ENCODE results near the gene CFAP20.

The CFAP20 gene

GRCh38 chr16:58123896-58124600 is 5.1 kb downstream of the CFAP20 start:
- DNase-seq = no peak

DNA sequence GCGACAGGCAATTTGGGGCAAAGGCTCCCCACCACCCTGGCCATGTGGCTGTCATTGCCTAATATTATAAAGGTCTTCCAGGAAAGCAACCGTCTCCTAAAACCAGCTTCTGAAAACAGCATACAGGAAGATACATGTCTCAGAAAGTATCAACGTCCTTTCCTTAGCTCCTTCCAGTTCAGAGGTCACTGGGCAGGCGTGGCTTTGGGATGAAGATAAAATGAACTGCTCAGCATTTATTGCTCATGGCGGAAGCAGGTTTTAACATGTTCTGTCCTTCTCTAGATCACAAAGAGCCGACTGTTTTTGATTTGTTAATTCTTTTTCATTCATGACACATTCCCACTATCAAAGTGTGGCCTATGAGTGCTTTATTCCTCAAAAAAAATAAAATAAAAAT is 8.0 kb downstream of the CFAP20 start:
- no peak for DNase-seq

DNA sequence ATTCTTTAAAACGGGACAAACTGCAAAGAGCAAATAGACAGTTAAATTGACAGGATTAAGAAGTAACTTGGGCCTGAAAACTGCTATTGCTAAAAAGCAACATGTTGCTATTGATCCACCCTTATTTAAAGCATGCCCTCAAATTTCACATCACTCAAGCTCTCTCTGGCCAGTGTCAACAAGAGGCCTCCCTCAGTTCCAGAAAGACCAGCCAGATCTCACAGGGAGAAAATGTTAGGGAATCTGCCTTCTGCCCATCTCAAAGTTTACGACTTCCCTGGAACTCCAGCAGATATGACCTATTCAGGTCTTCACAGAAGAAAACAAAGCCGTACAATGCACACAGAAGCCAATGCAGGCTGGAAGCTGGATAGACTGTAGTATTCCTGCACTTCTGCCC is 8.9 kb downstream of the CFAP20 start:
- DNase-seq = no peak

DNA sequence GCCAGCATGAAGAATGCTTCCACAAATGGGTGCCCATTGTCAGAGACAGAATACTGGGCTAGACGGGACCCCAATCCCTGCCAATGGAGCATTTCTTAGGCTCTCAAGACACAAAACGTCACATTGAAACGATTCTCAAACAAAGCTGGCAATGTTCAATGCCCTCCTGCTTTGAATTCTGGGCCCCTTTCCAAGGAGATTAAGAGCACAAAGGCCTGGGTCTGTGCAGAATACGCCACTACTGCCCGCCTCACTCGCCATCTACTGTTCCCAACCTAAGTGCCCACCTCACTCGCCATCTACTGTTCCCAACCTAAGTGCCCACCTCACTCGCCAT is 9.7 kb downstream of the CFAP20 start:
- DNase-seq = peak in 1 of 14 donors; percentile 11

GRCh38 chr16:58118801-58119508 is 10.2 kb downstream of the CFAP20 start:
- DNase-seq = no peak

DNA sequence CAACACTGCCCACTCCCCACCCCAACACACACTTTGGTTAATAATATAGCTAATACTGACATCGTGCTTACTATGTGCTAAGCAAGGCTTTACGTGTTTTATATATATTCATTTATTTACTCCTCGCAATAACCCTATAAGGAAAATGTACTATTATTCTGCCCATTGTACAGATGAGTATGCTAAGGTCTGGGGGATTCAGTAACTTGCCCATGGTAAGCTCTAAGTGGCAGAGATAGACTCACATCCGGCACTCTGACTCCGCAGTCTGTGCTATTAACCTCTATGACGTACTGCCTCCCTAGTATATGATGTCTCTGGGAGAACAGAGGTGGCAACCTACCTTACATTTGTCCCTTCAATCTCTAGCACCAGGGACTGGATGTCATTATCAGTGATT is 12.7 kb downstream of the CFAP20 start:
- DNase-seq = no peak

GRCh38 chr16:58116081-58116480 is 13.1 kb downstream of the CFAP20 start:
- DNase-seq = no peak

- DNase-seq = no peak
These were observed 14.1 kb downstream of the CFAP20 start for GRCh38 chr16:58114827-58115825.

GRCh38 chr16:58111302-58111627 is 17.9 kb downstream of the CFAP20 start:
- DNase-seq = no peak

DNA sequence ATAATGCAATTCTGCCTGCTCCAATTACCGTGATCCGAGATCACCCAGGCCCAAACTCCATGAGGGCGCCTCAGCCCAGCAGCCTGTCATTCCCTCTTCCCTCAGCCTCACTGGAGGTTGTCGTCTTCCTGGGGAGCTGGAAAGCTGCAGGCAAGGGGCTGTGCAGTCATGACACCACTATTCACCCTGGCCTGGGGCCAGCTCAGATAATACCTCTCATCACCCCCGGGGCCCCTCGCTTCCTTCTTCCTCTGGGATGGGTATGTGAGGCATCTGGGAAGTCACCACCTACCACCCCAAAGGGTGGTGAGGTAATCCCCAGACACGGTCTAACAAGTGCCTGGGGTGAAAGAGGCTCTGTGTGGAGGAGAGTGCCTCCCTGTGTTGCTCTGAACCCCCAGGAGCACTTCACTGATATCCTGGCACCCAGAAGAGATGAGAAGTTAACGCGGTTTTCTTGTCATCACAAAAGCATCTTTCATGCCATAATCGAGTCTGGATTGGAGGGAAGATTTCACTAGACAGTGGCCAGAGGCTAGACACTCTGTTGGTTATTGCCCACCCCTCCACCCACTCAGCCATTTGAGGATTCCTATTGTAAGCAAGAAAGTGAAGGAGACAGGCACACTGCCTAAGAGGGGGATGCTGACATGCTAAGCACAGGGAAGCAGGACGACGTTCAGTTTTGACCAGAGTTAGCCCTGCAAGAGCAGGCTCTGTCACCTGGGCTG is 18.4 kb downstream of the CFAP20 start:
- DNase-seq = no peak

DNA sequence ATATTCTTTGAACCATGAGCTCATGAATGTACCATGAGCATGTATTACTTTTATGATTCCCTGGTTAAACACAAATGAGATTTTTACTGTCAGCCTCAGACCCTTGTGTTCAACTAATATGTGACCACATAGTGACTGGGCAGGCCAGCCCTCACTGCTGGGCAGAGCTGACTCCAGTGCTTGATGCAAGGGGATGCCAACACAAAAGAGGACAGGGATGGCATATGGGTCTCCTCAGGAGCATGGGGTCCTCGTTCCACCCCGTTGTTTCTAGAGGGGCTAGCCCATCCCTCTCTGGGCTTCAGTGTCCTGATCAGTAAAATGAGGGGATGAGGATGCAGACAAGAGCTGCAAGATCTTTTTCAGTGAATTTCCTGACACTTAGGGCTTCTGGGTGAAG is 19.3 kb downstream of the CFAP20 start:
- DNase-seq = no peak

DNA sequence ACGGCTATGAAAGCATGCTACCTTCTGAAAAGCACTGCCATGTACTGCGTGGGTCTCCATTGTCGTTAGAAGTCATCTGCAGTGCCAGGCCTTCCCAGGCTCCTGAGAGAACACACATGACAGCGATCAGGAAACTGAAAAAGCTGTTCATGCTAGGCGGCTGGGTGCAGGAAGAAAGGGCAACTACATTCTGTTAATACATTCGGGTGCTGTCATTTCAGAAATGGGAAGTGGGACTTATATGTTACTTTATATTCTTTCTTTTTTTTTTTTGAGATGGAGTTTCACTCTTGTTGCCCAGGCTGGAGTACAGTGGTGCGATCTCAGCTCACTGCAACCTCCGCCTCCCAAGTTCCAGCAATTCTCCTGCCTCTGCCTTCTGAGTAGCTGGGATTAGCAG is 19.9 kb downstream of the CFAP20 start:
- DNase-seq = no peak

GRCh38 chr16:58107709-58108108 is 21.5 kb downstream of the CFAP20 start:
- no peak for DNase-seq

DNA sequence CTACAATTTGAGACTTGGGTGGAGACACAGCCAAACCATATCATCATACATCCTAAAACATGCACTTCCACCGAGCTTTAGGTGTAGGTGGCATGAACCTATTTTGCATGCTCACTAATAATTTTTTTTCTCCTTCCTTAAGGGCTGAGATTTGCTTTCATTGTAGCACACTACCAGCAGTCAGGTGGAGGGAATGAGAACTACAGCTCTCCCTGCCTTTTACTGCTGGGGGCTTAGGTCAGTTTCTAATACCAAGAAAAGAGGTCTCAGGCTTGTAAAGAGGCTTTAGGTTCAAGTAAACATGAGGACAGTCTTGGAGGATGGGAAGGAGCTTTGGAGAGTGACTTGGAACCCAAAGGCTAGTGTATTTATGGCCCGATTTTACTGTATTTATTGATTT is 22.0 kb downstream of the CFAP20 start:
- DNase-seq = no peak

GRCh38 chr16:58105631-58106030 is 23.6 kb downstream of the CFAP20 start:
- no peak for DNase-seq

DNA sequence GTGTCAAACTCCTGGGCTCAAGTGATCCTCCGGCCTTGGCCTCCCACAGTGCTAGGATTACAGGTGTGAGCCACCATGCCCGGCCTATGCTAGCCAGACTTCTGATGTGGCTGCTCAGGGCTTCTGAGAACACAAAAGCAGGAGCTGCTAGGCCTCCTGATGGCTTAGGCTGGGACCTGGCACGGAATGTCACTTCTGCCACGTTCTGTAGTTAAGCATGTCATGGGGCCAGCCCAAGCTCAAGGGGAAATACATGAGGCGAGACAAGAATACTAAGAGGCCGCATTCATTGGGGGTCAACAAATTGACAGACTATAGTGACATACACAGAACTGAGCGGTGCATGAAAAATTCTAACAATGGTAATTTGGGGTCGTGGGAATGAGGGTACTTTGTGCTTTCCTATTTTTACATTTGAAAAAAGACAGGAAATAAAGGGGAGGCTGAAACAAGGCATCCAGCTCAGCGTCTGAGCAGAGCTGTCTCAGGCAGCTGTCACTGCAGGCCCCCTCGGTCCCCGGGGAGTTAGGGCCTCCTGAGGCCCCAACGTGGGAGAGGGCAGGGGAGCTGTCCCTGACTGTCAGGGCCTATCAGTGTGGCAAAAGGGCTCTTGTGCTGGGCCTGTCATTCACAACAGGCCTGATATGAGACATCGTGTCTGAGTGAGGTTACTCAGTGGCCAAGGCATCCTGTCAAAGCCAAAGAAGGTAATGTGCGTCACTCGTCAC is 26.4 kb downstream of the CFAP20 start:
- DNase-seq = no peak

GRCh38 chr16:58099956-58100300 is 29.3 kb downstream of the CFAP20 start:
- DNase-seq = no peak

- DNase-seq = no peak
These were observed 29.9 kb downstream of the CFAP20 start for GRCh38 chr16:58099097-58099955.

DNA sequence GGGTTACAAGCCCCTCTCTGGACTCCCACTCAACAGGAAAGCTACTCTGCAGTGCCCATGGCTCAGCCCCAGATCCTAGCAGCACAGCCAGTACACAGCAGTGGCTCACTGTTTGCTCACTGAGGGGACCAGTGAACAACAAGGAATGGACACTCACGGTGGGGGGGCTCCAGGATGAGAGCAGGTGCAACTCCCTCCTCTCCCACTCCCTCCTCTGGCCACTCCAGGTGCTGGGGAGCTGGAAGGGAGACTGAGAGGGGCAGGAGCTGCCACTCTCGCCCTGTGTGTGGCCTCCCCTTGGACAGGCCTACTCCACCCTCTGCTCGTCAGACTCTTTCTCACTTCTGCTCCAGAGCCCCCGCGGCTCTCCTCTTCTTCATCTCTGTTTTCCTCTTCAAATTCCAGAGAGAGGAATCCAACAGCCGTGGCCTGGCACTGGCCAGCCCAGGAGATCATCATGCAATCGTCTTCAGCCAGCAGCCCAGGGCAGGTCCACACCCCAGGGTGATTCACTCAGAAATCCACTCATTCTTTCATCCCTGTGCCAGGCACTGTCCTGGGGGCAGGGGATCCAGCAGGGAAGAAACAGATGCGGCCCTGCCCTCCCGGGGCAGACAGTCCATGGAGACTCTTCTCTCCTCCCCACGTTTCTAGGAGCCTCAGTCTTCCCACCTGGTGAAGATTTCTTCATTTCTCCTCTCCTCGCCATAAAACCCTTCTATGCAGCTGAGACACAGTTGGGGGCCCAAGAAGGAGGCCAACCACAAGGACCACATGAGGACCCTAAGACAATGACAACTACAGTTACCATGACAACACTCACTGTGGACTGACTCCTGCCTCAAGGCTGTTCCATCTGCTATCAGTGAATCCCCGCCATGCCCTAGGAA is 30.7 kb downstream of the CFAP20 start:
- no peak for DNase-seq

DNA sequence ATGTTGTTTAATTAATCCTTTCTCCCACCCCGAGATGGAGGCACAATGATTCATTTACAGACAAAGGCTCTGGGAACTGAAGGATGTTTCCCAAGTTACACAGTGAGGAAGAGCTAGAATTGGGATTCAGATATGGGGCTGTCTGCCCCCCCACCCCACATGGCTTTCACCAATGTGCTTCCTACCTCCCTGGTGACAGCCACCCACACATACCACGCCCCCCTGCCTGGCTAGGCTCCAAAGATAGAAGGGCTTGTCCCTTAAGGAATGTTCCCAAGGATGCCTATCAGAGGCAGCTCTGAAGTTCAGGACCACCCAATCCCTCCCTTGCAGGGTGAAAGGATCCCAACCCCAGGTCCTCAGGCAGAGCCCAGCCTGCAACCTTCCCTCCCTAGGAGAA is 32.9 kb downstream of the CFAP20 start:
- no peak for DNase-seq

Measured in C1 segment of cervical spinal cord (tissue), 14 donors.